Measurements from ENCODE around the gene ZDHHC11B.

Gene ZDHHC11B

GRCh38 chr5:662751-663435, 121.6 kb downstream of the ZDHHC11B start:
- no peak for DNase-seq (ENCODE audit: low read depth in 2 of 2, low spot score in 1 of 2)

DNA sequence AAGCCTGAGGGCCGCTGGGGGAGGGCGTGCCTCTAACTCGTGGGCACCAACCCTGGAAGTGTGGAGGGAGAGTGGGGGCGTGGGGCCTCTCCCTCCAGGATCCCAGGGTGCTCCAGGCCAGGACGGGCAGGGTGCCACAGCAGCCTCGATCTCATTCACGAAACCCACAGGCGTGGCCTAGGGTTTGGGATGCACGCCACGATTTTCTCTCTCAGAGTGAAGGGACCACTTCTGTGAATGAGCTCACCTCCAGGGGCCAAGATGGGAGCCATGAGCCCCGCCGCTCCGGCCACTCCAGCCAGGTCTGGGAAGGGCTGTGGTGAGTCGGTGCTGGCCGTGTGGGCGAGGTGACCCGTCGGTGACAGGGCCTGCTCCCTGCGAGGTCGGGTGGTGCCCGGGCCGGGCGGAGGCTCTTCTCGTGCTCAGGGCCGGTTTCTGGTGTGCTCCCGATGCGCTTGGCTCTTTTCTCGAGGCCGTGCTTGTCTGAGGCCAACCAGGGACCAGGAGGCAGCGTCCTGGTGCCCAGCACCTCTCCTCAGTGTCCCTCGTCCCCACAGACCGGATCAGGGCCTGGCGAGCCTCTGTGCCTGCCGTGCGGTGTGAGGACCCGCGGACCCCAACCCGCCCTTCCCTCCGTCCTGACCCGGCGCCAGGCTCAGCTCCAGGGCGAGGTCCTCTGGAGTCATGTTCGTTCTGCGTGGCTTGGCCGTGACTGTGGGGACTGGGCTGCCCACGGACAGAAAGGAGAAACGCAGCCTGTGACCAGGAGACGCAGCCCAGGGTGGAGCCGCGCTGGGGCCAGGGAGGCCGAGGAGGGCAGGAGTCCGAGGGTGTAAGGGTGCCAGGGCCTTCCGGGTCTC, 122.4 kb downstream of the ZDHHC11B start:
- DNase-seq (ENCODE audit: low read depth in 2 of 2, low spot score in 1 of 2): no peak

DNA sequence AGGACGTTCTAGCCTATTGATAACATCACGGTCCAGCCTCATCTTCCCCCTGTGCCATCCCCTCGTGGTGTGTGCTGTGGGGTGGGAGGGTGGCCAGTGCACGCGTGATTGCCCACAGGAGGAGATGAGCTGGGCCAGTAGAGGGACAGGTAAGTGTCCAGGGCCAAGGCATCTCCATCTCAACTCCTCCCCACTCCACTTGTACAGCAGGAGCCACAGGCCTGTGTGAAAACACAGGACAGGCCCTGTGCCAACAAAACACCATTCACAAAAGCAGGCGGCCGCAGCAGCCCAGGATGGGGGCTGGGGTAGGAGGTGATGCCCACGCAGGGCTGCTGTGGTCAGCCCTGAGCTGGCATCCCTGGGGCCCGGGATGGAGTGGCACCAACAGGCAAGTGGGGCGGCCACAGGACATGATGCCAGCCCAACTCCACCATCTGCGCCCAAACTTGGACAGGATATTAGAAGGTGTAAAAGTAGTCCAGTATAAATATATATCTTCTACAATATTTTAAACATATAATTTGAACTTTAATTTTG, 124.0 kb downstream of the ZDHHC11B start:
- DNase-seq (ENCODE audit: low read depth in 2 of 2, low spot score in 1 of 2): no peak

Measured in stimulated activated CD8-positive, alpha-beta memory T cell treated with anti-CD3 and anti-CD28 coated beads, Interleukin-4, amount 100 ng/mL, for 1 hour (primary cell).